ENCODE measurements around the gene FDPS.

The FDPS gene

GRCh38 chr1:155308493-155309422, at the start of gene FDPS:
FDPS (plus strand) TSS chr1:155308866; CDS start chr1:155309790, 924 bp downstream.
- DNase-seq, result peak; percentile 99

- DNase-seq, result no peak
Measured at GRCh38 chr1:155260276-155260675, 48.4 kb upstream of the FDPS start.

- no peak for DNase-seq
Measured at GRCh38 chr1:155261493-155261851, 47.2 kb upstream of the FDPS start.

- peak; percentile 98 for DNase-seq
Measured at GRCh38 chr1:155261852-155262673, 46.6 kb upstream of the FDPS start, which contains the start of gene SCAMP3. SCAMP3 (minus strand) TSS chr1:155262360; CDS start chr1:155262151, 209 bp downstream.

- no peak for DNase-seq
Measured at GRCh38 chr1:155263067-155263466, 45.6 kb upstream of the FDPS start.

- DNase-seq, result no peak
Measured at GRCh38 chr1:155266553-155266952, 42.1 kb upstream of the FDPS start.

GRCh38 chr1:155267373-155267772, 41.3 kb upstream of the FDPS start:
- no peak for DNase-seq

GRCh38 chr1:155268630-155269029, 40.0 kb upstream of the FDPS start:
- DNase-seq, result no peak

- no peak for DNase-seq
Measured at GRCh38 chr1:155269381-155269780, 39.3 kb upstream of the FDPS start.

GRCh38 chr1:155272466-155273342, 36.0 kb upstream of the FDPS start:
- peak; percentile 80 for DNase-seq

GRCh38 chr1:155273343-155274245, 35.1 kb upstream of the FDPS start, which contains the start of gene CLK2:
CLK2 (minus strand) TSS chr1:155273504; CDS start chr1:155270977, 2,527 bp downstream.
- peak; percentile 97 for DNase-seq

- DNase-seq, result peak; percentile 99
Measured at GRCh38 chr1:155277070-155277901, 31.4 kb upstream of the FDPS start, which contains the start of gene HCN3. HCN3 (plus strand) TSS chr1:155277463; CDS start chr1:155277591, 128 bp downstream.

GRCh38 chr1:155277902-155278688, 30.6 kb upstream of the FDPS start:
- peak; percentile 9 for DNase-seq

GRCh38 chr1:155278689-155279160, 29.9 kb upstream of the FDPS start:
- DNase-seq, result no peak

GRCh38 chr1:155279268-155279667, 29.4 kb upstream of the FDPS start:
- DNase-seq, result no peak

- no peak for DNase-seq
Measured at GRCh38 chr1:155282488-155283091, 26.1 kb upstream of the FDPS start.

GRCh38 chr1:155284476-155284875, 24.2 kb upstream of the FDPS start:
- DNase-seq, result no peak

- DNase-seq, result no peak
Measured at GRCh38 chr1:155285063-155285462, 23.6 kb upstream of the FDPS start.

- DNase-seq, result no peak
Measured at GRCh38 chr1:155285631-155286044, 23.0 kb upstream of the FDPS start.

Measured in NCI-H774 (cell line).